Mesothelial cell of epicardium (in vitro differentiated cells): ENCODE data around the gene ECM1. TPM values are rescaled to one million over a fixed set of nuclear protein-coding genes. Genes with fewer than 3 reads are reported as not detected.

ENCODE experiments used
- DNase-seq, 2 experiments: peaks; one replicate each; pipeline ENCODE4 v3.0.0; 2021; ENCODE audit warnings: low spot score in 2 of 2; ENCODE audit not compliant: unreplicated experiment in 2 of 2
- H3K27ac Mint-ChIP-seq: 2 replicates; pipeline ENCODE4 v1.8.0; 2021; ENCODE audit warnings: mixed read lengths
- H3K27me3 Mint-ChIP-seq: 2 replicates; pipeline ENCODE4 v1.8.0; 2021; ENCODE audit warnings: low read depth, mixed read lengths
- H3K36me3 Mint-ChIP-seq: 2 replicates; pipeline ENCODE4 v1.8.0; 2021; ENCODE audit warnings: mixed read lengths
- H3K4me1 Mint-ChIP-seq: 2 replicates; pipeline ENCODE4 v1.8.0; 2021; ENCODE audit warnings: mixed read lengths
- H3K4me3 Mint-ChIP-seq: 2 replicates; pipeline ENCODE4 v1.8.0; 2021; ENCODE audit warnings: mild to moderate bottlenecking, moderate library complexity, mixed read lengths
- H3K9me3 Mint-ChIP-seq: 2 replicates; pipeline ENCODE4 v1.8.0; 2021; ENCODE audit warnings: mixed read lengths
- total RNA-seq: library from RNA; stranded (reverse); gene quantifications from 3 replicates; pipeline ENCODE4 v1.2.1, GENCODE V29; 2021
- TF ChIP-seq, protein P1 (sequence below): fragments of 200-600 bp; sonication (generic); IDR thresholded peaks from one replicate; pipeline ENCODE4 v1.5.0; 2021; ENCODE audit warnings: antibody characterized with exemption; ENCODE audit not compliant: unreplicated experiment

The ECM1 gene
- total RNA-seq, 1 donor from 2014 or later: 5.0 TPM

DNA sequence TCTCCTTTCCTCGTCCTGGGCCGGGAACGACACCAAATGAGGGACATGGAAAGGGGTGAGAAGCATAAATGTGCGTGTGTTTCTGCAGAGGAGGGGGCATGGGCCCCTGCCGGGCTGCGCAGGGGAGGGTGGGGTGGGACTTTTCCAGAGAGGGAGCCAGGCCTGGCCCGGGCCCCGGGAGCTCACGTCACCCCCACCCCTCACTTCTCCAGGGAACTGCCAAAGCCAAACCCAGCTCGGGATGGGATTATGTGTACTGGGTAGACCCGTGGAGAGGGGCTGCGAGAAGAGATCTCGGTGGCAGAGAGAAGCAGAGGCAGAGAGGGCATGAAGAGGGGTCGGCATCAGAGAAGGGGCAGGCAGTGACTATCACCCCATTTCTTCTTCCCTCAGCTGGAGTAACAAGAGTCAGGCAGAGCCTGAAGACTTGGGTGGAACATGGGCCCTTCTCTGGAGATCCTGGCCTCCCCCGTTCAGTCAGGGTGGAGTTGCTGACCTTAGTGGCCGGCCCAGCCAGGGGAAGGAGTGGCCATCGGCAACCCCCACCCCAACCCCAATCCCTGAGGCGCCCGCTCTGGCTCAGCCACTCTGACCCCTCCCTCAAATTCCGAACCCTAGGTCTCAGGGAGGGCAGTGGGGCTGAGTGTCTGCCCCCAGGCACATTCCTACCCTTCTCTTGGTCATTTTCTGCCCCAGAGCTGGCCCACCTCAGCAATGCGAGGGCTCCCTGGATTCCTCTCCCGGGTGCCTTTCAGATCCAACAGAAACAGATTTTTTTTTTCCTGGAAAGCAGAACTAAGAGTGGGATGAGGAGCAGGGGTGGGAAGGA, 42.5 kb downstream of the ECM1 start:
- H3K4me1 Mint-ChIP-seq: peaks cover 43% of the 10 kb centered on the region
- no peak for DNase-seq
- H3K27ac Mint-ChIP-seq: peak overlapping the region; percentile 21
- H3K27me3 Mint-ChIP-seq: peaks cover 3% of the 10 kb centered on the region
- peak overlapping the region; percentile 78 for H3K4me3 Mint-ChIP-seq
- no peaks in the 10 kb centered on the region for H3K36me3 Mint-ChIP-seq
- no peaks in the 10 kb centered on the region for H3K9me3 Mint-ChIP-seq
- TF ChIP-seq, protein P1, sequence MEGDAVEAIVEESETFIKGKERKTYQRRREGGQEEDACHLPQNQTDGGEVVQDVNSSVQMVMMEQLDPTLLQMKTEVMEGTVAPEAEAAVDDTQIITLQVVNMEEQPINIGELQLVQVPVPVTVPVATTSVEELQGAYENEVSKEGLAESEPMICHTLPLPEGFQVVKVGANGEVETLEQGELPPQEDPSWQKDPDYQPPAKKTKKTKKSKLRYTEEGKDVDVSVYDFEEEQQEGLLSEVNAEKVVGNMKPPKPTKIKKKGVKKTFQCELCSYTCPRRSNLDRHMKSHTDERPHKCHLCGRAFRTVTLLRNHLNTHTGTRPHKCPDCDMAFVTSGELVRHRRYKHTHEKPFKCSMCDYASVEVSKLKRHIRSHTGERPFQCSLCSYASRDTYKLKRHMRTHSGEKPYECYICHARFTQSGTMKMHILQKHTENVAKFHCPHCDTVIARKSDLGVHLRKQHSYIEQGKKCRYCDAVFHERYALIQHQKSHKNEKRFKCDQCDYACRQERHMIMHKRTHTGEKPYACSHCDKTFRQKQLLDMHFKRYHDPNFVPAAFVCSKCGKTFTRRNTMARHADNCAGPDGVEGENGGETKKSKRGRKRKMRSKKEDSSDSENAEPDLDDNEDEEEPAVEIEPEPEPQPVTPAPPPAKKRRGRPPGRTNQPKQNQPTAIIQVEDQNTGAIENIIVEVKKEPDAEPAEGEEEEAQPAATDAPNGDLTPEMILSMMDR: no peak

DNA sequence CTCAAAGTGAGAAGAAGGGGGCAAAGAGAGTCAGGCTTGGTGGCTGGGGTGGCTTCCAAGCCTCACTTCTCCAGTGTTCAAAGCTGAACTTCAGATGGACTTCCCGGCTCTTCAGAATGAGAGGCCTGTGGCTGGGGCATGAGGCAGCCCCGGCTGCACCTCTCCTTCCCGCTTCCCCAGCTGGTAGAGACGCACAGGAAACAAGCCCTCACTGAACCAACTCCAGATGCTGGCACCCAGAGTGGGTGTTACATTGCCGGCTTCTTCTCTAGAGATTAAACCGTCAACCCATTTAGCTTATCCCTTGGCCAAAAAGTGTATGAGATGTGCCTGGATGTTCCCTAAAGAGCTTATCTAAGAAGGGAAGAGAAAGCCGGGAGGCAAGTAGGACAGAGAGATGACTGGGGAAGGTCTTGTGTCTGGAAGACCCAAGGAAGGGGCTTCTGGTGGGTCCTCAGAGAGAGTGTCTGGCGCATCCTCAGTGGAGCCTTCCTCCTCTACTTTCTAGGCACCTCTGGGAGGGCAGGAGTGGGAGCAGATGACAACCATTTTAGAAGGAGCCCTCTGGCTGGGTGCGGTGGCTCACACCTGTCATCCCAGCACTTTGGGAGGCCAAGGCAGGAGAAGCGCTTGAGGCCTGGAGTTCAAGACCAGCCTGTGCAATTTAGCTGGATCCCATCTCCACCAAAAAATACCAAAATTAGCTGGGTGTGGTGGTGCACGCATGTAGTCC, 43.3 kb downstream of the ECM1 start:
- TF ChIP-seq, protein P1: no peak
- Mint-ChIP-seq H3K9me3 (no peaks in the 10 kb centered on the region), H3K4me3 (no peak overlapping the region), H3K36me3 (peaks cover 2% of the 10 kb centered on the region), H3K27ac (peak overlapping the region; percentile 14), H3K4me1 (peaks cover 40% of the 10 kb centered on the region), H3K27me3 (peaks cover 3% of the 10 kb centered on the region)
- no peak for DNase-seq

DNA sequence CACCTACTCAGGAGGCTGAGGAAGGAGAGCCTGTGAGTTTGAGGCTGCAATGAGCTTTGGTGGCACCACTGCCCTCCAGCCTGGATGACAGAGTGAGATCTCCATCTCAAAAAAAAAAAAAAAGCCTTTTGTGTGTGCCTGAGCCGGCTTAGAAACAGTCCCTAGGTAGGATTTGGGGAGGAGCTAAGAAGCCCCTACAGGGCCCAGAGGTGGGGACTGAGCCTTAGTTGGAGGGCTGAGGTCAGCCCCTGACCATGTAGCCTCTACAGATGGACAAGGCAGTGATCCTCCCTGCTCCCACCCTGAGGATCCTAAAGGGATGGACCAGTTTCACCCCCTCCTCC, 43.8 kb downstream of the ECM1 start:
- Mint-ChIP-seq H3K27me3 (peaks cover 3% of the 10 kb centered on the region), H3K4me1 (peaks cover 36% of the 10 kb centered on the region), H3K9me3 (no peaks in the 10 kb centered on the region), H3K4me3 (no peak overlapping the region), H3K27ac (no peak overlapping the region), H3K36me3 (peaks cover 2% of the 10 kb centered on the region)
- no peak for DNase-seq
- TF ChIP-seq, protein P1: no peak

DNA sequence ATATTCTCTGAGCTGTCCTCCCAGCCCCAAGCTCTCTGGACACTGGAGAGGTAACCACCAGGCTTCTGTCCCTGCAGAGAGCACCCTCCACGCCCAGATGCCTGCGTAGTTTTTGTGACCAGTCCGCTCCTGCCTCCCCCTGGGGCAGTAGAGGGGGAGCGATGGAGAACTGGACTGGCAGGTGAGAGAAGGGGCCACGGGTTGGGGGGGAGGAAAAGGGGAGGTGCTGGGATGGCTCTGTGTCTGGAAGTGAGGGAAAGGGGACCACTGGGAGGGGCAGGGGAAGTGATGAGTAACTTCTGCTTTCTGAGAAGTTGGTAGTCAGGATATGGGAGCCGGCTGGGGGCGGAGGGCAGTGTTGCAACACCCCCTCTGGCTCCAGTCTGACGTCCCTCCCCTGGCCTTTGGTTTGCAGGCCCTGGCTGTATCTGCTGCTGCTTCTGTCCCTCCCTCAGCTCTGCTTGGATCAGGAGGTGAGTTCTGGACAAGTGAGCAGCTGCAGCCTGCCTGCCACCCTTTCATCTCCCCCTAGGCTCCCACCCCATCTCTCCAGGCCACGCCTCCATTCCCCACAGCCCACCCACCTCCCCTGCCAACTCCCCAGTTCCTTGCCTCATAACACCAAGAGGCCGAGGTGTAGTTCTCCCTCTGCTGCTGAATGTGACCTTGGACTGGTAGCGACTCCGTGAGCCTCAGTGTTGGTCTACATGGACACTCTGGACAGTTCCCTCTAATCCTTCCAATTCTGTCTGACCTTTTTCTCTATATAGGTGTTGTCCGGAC, 44.4 kb downstream of the ECM1 start:
- Mint-ChIP-seq H3K27me3 (peaks cover 3% of the 10 kb centered on the region), H3K36me3 (peaks cover 2% of the 10 kb centered on the region), H3K4me3 (no peak overlapping the region), H3K9me3 (no peaks in the 10 kb centered on the region), H3K4me1 (peaks cover 34% of the 10 kb centered on the region), H3K27ac (no peak overlapping the region)
- TF ChIP-seq, protein P1: no peak
- DNase-seq: no peak

DNA sequence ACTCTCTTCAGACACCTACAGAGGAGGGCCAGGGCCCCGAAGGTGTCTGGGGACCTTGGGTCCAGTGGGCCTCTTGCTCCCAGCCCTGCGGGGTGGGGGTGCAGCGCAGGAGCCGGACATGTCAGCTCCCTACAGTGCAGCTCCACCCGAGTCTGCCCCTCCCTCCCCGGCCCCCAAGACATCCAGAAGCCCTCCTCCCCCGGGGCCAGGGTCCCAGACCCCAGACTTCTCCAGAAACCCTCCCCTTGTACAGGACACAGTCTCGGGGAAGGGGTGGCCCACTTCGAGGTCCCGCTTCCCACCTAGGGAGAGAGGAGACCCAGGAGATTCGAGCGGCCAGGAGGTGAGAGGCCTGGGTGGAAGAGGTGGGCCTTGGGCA, 45.0 kb downstream of the ECM1 start:
- DNase-seq: no peak
- Mint-ChIP-seq H3K36me3 (peaks cover 2% of the 10 kb centered on the region), H3K27ac (peak overlapping the region; percentile 21), H3K9me3 (no peaks in the 10 kb centered on the region), H3K27me3 (peaks cover 3% of the 10 kb centered on the region), H3K4me1 (peaks cover 34% of the 10 kb centered on the region), H3K4me3 (no peak overlapping the region)
- TF ChIP-seq, protein P1: no peak
